Germinal center (tissue), 1 donor: ENCODE measurements around the gene NDUFA1.
"Not testable (repeated sequence)": the region's sequence is repeated elsewhere in the genome, so short reads cannot be mapped to it uniquely, and the experiment has no call there.

Experiments used
- DNase-seq: peaks from one replicate; pipeline ENCODE4 v3.0.0; 2012; ENCODE audit warnings: mixed read lengths, low spot score

NDUFA1 gene

DNA sequence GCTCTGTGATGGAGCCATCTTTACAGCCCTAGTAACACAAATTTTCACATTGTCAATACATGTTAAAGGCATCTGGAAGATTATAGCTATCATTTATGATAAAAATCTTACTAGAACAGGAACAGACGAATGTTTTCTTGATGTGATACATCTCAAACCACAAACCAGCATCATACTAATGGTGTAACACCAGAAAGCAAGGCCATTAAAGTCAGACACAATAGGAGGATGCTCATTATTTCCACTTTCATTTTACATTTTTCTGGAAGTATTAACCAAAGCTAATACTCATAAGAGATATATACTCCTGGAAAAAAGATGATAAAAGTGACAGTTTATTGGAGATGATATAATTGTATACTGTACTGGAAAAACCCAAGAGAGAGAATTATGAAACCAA, 29.3 kb downstream of the NDUFA1 start:
- DNase-seq = no peak

DNA sequence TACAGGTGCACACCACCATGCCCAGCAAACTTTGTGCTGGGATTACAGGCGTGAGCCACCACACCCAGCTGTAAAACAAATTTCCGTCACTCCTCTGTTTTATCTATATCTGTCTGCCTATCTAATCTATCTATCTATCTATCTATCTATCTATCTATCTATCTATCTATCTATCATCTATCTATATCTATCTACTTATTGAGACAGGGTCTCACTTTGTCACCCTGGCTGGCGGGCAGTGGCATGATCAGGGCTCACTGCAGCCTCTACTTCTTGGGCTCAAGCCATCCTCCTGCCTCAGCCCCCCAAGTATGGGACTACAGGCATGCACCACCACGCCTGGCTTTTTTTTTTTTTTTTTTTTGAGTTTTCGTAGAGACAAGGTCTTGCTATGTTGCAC, 44.7 kb downstream of the NDUFA1 start:
- DNase-seq = no peak

DNA sequence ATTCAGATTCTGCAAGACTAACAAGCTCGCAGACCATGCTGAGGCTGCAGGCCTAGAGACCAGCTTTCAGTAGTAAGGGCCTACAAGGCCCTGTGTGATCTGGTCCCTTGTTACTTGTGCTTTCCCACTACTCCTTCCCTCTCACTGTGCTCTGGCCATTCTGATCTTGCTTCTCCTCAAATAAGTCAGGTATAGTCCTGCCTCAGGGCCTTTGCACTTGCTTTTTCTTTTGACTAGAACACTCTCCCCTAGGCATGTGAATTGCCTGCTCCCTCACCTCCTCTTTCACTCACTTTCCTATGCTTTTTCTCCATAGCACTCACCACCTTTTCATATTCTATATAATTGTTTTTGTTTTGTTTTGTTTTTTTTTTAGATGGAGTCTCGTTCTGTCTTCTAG, 46.2 kb downstream of the NDUFA1 start:
- DNase-seq = no peak

DNA sequence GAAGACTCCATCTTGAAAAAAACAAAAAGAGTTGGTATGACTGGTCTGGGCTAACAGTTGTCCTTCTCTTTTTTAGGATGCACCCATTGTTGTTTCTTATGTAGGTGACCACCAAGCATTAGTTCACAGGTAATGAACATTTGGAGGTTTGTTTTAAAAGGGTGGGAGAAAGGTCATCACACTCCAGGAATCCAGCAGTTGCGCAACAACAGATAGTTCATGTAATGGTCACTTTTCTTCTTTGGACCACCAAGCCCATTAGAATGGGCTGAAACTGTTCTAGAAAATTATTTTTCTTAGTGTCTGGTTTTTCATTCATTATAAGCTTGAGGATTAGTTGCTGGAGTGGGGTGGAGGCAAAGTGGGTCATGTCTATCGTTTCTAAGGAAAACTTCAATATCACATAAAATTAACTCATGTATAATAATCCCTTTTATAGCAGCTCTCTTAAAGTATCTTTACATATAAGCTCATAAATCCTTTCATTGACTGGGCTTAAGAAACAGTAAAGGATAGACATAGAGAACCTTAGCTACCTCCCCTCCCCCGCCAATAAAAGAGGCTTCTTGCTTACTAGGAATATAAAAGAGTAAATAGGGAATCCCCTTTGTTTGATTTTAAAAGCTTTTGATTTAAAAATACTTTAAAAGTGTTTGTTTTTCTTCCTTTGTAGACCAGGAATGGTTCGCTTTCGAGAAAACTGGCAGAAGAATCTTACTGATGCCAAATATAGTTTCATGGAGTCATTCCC, 48.4 kb downstream of the NDUFA1 start:
- DNase-seq = no peak

DNA sequence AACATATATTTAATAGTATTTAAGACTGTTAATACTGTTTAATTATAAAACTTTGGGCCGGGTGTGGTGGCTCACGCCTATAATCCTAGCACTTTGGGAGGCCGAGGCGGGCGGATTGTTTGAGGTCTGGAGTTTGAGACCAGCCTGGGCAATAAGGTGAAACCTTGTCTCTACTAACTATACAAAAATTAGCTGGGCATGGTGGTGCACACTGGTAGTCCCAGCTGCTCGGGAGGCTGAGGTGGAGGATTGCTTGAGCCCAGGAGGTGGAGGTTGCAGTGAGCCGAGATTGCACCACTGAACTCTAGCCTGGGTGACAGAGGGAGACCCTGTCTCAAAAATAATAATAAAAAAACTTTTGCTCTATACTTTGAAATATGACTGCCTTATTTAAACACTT, 50.8 kb downstream of the NDUFA1 start:
- not testable (repeated sequence) for DNase-seq
